GM19463 (cell line): ENCODE data around the gene USP47.

Experiments used
- ATAC-seq: cut with Tn5 transposase; IDR thresholded peaks from one replicate; pipeline ENCODE4 v1.9.1; 2021; ENCODE audit warnings: mild to moderate bottlenecking, moderate library complexity; ENCODE audit not compliant: unreplicated experiment

The USP47 gene

DNA sequence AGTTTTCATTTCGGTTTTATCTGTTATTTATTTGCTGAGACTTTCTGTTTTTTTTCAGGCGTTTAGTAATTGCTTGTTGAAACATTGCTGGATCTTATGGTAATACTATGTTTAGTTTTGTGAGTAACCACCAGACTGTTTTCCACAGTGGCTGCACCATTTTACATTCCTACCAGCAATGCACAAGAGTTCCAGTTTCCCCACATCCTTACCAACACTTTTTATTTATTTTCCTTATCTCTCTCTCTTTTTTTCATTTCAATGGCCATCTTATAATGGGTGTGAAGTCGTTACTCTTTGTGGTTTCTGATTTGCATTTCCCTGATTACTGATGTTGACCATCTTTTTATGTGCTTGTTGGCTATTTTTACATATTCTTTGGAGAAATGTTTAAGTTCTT lies 23.7 kb downstream of the USP47 start:
- ATAC-seq = no peak

DNA sequence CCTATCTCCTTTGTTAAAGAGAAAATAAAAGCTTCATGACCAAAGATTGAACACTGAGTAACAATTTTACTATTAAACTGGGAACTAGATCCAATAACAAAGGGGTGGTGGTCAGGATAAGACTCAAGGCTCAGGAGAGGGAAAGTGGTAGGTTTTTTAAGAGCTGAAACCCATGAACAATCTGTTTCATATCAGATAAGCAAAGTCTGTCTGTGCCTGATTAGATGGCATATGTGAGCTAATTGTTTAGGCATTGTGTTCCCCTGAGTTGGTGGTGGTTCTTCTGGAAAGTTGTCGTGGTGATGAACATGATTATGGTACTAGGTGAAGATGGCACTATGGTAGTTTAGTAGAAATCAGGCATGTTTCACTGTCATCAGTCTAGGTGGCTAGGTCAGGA lies 24.4 kb downstream of the USP47 start:
- no peak for ATAC-seq

DNA sequence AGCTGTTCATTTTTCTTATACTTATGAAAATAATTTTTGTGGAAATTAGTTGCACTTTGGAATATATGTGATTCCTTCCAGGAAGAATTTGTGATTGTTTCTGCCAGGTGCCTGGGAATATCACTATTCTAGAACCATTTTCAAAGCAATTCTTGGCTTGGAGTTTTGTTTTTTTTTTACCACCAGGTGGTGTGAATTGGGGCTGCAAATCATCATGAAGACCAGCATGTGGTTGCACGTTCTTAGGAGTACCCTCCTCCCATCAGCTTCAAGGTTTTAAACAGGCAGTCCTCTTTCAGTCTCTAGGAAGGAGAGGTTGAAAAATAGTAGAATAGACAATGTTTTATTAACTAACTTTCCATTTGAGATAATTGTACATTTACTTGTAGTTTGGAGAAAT lies 25.9 kb downstream of the USP47 start:
- no peak for ATAC-seq

DNA sequence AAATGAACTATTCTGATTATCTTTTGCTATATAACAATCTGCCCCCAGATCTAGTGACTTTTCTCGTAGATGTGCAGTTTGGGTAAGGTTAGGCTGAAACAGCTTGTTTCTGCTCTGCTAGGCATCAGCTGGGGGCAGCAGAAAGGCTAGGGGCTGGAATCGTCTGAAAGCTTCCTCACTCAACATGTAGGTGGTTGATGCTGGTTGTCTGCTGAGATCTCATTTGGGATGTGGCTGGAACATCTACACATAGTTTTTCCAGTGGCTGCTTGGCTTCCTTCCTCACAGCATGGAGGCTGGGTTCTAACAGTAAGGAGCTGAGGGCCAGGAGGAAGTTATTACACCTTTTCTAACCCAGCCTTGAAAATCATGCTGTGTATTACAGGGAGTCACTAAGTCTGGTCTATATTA lies 30.2 kb downstream of the USP47 start:
- ATAC-seq = no peak

DNA sequence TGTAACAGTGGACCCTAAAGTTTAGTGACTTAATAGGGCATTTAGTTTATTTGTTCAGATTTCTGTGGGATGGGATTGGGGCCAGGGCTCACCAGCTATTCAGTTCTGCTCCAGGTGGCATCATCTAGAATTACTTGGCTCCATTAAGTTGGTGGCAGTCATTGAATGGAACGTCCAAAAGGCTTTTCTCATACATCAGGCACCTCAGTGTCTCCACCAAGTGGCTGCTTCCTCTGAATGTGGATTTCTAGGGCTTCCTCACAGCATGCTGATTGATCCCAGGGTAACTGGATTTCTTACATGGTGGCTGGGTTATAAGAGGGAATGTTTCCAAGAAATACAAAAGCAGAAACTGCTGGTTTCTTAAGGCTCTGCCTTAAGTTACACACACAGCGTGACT lies 34.7 kb downstream of the USP47 start:
- ATAC-seq = no peak

DNA sequence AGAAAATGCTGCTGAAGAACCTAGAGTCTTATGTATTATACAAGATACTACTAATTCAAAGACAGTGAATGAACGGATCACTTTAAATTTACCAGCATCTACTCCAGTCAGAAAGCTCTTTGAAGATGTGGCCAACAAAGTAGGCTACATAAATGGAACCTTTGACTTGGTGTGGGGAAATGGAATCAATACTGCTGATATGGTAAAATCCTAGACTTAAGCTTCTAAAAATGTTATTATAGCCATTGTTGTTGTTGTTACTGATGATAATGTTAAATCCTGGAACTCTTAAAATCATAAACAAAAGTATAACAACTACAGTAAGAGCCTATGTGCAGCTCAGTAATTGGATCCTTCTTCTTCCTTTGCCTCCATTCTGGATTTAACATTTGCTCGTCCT lies 38.4 kb downstream of the USP47 start:
- ATAC-seq = no peak

DNA sequence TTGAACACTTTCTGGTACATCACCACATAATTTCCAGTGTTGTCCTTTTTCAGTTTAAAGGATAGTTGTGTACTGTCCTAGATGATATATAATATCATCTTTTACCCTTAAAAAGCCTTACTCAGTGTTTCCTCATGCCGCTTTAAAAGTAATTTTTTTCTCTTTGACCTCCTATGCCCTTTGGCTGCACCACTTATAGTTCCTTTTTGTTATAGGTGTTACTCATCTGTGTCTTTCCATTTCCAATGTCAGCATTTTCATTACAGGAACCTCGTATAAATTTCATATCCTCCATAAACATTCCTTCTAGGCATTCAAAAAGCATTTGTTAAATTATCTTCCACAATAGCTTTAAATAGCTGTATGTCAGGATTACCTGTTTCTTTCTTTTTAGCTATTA lies 40.8 kb downstream of the USP47 start:
- ATAC-seq = no peak

DNA sequence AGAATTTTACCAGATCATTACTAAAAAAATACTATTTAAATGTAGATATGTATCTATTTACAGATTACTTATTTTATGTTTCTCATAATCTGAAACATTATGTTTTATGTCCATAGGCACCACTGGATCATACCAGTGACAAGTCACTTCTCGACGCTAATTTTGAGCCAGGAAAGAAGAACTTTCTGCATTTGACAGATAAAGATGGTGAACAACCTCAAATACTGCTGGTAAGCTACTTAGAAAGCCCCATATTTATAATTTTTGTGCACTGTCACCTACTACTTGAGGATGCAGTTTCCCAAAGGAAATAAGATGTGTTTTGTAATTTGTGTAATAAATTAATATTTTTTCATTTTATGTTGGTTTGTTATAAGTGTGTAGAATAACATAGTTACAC lies 42.6 kb downstream of the USP47 start:
- ATAC-seq = no peak

DNA sequence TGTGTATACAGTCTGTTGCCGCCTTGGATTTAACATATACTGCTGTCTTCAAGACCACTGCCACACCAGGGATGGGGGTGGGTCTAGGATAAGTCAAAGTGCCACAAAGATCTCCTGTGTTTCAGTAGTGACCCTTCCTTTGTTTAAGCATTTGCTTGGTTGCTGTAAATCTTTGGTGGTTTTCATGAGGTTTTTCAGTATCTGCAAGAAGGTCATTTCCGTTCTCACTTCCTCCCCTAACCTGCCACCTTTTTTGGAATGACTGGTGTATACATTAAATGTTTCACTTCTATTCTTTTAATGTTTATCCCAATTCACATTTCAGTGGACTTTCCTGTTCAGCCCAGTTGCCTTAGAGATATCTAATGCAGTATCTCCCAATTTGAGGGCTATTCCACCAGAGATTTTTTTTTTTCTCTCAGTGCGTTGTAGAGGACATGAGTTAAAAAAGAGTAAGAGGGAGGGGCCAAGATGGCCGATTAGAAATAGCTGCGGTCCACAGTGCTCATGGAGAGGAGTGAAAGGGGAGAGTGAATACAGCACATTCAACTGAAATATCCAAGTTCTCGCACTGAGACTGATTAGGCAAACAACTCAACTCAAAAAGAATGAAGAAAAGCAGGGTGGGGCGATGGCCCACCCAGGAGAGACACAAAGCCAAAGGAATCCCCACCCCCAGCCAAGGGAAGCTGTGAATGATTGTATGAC lies 43.2 kb downstream of the USP47 start:
- peak; percentile 89 for ATAC-seq

DNA sequence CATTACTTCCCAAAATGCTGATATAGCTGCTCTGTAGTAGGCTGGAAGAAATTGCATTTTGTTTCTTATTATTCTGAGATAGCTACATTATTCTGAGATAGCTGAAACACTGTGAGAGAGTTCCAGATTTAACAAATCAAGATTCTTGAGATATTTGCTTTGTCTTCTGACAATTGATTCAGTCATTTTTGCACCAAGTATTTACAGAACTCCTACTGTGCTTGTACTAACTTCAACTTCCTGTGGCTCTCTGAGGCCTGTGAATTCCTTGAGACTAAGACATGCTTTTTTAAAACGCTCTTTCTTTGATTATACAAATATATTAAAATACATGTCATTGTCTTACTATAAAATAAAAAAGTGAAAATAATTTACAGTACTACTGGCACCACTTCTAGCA lies 52.7 kb downstream of the USP47 start:
- no peak for ATAC-seq

DNA sequence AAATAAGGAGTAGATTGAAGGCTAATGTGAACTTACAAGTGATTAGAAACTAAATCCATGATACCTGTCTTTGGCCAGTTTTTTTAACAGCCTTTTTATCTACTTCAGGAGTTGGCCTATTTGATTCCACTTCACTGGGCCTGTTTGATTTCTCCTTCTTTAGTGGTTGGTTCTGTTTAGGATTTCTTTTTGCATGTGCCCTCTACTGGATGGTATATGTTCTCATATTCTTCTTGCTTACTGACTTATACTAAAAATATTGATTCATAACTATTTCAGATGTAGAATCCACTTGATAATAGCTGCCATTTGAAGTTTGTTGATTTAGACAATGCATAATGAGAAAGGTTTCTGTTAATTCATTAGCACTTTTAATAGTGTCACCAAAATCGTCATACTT lies 53.9 kb downstream of the USP47 start:
- no peak for ATAC-seq

DNA sequence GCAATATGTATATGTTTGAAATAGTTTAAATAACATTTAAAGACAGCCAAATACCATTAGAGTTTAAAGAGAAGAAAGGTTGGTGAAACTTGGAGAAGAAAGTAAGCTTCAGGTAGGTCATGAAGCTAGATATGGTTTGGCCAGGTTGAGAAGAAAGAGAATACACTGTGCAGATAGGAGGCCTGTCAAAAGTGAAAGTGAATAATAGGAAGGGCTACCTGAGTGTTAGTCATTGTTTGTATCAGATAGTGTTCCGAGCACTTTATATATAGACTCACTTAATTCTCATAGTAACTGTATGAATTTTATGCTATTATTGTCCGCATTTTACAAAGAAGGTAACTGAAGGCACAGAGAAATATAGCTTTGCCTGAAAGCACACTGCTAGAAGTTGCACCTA lies 56.9 kb downstream of the USP47 start:
- ATAC-seq = no peak

DNA sequence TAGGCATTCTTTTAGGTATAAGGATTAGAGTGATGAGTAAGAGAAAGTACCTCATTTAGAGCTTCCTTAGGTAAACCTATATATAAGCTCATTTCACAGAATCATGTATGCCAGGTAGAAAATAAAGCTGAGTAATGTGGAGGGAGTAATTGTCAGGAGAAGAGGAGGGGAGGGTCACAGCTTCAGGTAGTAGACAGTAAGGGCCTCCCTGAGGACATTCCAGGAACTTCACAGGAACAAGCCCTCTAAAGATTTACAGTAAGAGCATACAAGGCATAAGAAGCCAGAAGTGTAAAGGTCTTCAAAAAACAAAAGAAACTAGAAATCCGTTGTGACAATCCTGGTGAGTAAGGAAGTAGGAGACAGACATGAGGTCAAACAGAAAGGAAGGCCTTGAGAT lies 57.6 kb downstream of the USP47 start:
- ATAC-seq = no peak

DNA sequence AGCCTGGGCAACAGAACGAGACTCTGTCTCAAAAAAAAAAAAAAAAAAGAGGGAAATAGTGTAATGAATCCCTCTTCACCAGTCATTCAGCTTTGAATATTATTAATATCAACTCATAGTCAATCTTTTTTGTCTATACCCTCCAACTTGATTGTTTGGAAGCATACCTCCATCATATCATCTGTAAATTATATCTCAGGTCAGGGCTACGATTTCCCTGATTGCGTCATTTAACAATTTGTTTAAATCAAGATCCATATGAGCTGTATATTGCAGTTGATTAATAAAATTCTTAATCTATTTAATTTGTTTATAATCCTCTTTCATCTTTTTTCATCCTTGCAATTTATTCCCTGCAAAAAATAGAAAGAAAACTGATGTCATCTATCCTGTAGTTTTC lies 60.2 kb downstream of the USP47 start:
- ATAC-seq = no peak

DNA sequence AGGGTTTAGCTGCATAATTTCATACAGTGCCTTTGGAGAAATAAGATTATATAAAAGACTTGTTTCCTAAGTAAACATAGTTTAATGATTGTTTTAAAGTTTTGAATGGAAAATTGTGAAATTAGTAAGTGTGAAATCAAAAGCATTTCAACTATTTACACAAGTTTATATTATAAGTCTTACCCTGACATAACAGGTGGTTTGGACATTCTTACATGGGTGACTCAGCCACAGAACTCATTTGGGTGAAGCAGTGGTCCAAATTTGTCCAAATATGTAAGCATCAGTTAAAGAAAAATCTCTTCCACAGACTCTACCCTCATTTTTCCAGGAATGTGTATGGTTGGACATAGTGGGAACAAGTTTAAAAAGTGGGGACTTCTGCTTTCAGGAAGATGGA lies 68.0 kb downstream of the USP47 start:
- no peak for ATAC-seq

DNA sequence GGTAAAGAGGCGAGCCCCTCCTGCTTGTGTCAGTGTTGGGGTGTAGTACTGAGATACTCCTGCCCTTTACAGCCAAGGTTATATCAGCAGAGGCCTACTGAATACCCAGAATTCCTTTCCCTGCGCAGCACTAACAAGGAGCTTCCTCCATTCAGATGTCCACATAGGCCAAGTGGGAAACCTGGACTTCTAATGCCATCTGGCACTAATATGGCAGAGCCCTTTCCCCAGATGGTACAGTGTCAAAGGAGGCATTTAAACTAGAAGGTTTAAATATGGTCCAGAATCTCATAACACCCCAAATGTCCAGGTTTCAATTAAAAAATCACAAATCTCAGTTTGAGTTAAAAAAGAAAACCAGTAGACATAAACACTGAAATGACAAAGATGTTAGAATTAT lies 68.8 kb downstream of the USP47 start:
- ATAC-seq = no peak

DNA sequence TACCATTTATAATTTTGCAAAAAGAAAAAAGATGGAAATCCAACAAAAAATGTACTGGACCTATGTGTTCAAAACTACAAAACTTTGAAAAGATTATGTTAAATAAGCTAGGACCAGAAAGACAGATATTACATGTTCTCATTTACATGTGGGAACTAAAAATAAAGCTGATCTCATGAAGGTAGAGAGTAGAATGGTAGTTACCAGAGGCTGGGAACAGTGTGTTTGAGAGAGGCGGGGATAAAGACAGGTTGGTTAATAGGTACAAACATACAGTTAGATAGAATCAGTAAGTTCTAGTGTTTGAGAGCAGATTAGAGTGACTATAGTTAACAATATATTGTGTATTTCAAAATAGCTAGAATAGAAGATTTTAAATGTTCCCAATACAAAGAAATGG lies 71.6 kb downstream of the USP47 start:
- ATAC-seq = no peak

DNA sequence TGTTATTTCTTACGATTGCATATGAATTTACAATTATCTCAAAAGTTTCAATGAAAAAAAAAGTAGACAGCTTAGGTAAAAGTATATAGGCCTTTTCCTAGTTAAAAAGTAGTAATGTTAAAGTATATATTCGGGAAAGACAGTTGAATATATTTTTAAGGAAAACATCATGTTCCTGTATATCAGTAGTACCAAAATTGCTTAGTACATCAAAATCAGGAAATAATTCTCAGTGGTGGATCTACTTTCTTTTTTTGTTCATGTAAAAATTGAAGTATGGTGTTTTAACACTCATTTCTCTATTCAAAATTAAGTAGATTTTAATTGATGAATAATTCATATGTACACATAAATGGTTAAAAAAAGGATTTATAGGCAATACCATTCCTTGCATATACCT lies 73.9 kb downstream of the USP47 start:
- no peak for ATAC-seq

DNA sequence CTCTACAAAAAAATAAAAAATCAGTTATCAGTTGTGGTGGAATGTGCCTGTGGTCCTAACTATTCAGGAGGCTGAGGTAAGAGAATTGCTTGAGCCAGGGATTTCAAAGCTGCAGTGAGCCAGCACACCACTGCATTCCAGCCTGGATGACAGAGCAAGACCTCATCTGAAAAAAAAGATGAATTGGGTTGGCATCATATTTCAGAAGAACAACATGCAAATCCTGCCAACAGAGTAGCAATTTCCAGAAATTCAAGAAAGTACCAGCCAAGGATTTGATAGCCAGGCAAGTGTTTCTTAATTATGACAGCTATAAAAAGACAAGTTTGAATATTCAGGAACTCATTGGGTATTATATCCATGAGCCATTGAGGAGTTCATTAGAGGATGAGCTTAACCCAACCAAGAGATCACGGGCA lies 75.2 kb downstream of the USP47 start:
- ATAC-seq = no peak

DNA sequence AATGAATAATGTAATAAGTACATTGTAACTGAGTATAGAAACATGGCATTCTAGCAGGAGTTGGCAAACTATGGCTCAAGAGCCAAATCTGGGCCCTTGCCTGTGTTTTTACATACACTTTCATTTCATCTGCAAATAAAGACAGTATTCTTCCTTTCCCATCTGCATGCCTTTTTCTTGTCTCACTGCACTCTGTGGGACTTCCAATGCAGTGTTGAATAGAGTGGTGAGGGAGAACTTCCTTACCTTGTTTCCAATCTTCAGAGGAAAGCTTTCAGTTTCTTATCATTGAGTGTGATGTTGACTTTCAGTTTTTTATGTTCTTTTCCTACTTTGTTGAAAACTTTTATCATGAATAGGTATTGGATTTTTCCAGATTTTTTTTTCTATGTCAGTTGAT lies 82.1 kb downstream of the USP47 start:
- no peak for ATAC-seq

DNA sequence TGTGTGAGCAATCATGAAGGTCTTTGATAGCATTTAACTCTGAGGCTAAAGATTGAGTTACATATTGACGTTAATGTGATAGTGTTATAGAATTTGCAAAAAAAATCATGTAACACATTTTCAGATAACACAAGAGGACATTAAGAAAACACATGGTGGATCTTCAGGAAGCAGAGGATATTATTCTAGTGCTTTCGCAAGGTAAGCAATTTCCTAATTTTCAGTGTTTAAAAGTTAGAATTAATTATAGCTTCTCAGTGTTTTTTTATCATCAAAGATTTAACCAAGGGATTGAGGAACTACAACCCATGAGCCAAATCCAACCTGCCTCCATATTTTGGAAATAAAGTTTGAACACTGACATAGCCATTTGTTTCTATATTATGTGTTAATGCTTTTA lies 88.1 kb downstream of the USP47 start:
- ATAC-seq = no peak

DNA sequence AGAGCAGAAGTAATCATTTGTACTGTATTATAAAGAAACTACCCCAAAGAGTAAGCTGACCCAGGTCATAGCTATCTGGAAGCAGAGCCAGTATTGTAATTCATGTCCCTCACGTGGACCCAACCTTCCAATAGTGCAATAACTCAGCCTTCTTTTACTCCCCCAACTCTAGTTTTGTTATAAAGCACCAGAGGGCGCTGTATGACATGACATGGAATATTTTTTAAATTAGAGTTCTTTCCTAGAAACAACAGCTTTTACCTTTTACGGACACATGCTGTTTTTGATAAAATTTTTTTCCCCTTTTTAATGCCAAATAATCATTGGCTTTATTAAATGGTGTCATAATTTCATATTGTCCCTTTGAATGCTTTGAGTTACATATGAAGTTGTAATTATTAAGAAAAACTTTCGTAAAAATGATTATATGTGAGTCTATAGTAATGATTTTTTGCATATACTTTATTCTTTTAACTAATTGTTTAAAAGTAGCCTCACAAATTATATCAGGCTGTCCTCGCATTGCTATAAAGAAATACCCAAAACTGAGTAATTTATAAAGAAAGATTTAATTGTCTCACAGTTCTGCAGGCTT lies 89.8 kb downstream of the USP47 start:
- ATAC-seq = no peak

DNA sequence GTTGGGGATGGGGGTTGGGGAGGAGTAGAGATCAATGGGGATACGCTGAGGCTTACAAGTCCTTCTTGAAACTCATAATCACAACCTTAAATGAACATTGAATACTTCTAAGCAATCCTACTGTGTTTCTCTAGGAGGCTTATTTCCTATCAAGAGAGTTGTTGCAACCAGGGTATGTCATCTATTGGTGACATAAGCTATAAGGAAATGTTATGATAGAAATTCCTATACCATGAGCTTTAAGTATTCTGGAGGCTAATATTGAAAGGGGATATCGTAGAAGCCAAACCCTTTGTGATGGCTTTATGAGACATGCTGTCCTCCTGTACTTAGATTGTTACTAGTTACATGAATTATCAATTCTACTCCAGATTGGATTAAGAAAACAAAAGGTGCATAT lies 93.8 kb downstream of the USP47 start:
- no peak for ATAC-seq
